CD1c-positive myeloid dendritic cell (primary cell): ENCODE measurements around the gene FAM72A.
A peak's percentile ranks its signal among the peaks of the same experiment; 100 is the strongest.
"Not testable (repeated sequence)": the region's sequence is repeated elsewhere in the genome, so short reads cannot be mapped to it uniquely, and the experiment has no call there.

Experiments used
- DNase-seq: peaks from one replicate; pipeline ENCODE4 v3.0.0-alpha.2; 2016; ENCODE audit errors: extremely low spot score

The FAM72A gene

GRCh38 chr1:206215600-206216392 is 13.2 kb upstream of the FAM72A start:
- peak; percentile 1 for DNase-seq

GRCh38 chr1:206210802-206211201 is 8.2 kb upstream of the FAM72A start:
- not testable (repeated sequence) for DNase-seq

- DNase-seq: not testable (repeated sequence)
Observed at GRCh38 chr1:206205569-206205968, 2.9 kb upstream of the FAM72A start.

- DNase-seq: peak; percentile 1
Observed at GRCh38 chr1:206204871-206205270, 2.2 kb upstream of the FAM72A start.

GRCh38 chr1:206204159-206204511 is 1.5 kb upstream of the FAM72A start:
- DNase-seq: not testable (repeated sequence)

GRCh38 chr1:206203364-206204158 is 922 bp upstream of the FAM72A start, which contains the start of gene SRGAP2:
TSS of gene SRGAP2 (plus strand) at chr1:206203541. CDS start at chr1:206205971, 2,430 bp downstream.
- DNase-seq: peak; percentile 46

- DNase-seq: not testable (repeated sequence)
Observed at GRCh38 chr1:206196748-206197424, 5.8 kb downstream of the FAM72A start.

GRCh38 chr1:206195182-206195581 is 7.5 kb downstream of the FAM72A start:
- DNase-seq: not testable (repeated sequence)

- not testable (repeated sequence) for DNase-seq
Observed at GRCh38 chr1:206186826-206187225, 15.8 kb downstream of the FAM72A start.

GRCh38 chr1:206185778-206186177 is 16.9 kb downstream of the FAM72A start:
- DNase-seq: not testable (repeated sequence)

GRCh38 chr1:206183788-206184187 is 18.9 kb downstream of the FAM72A start:
- not testable (repeated sequence) for DNase-seq

- DNase-seq: peak; percentile 1
Observed at GRCh38 chr1:206182368-206183317, 20.0 kb downstream of the FAM72A start.

GRCh38 chr1:206179666-206180065 is 23.0 kb downstream of the FAM72A start:
- DNase-seq: not testable (repeated sequence)

GRCh38 chr1:206178061-206178989 is 24.3 kb downstream of the FAM72A start:
- DNase-seq: peak; percentile 1

- not testable (repeated sequence) for DNase-seq
Observed at GRCh38 chr1:206176114-206176502, 26.5 kb downstream of the FAM72A start.

GRCh38 chr1:206175459-206176113 is 27.1 kb downstream of the FAM72A start:
- peak; percentile 26 for DNase-seq

GRCh38 chr1:206174182-206174868 is 28.3 kb downstream of the FAM72A start:
- not testable (repeated sequence) for DNase-seq

- not testable (repeated sequence) for DNase-seq
Observed at GRCh38 chr1:206173110-206173719, 29.4 kb downstream of the FAM72A start.
